DND-41 (cell line): ENCODE data around the gene SKIL.

Experiments used
- ATAC-seq: fragments of 200-7000 bp; cut with Tn5 transposase; 3 replicates; pipeline ENCODE4 v1.9.1; 2021; ENCODE audit warnings: low read depth; ENCODE audit not compliant: insufficient read depth
- DNase-seq: peaks from one replicate; pipeline ENCODE4 v3.0.0-alpha.2; 2020
- H2AFZ ChIP-seq: 2 replicates; pipeline ENCODE4 v1.6.0; 2012; ENCODE audit warnings: low read depth, low read length
- H3K27ac ChIP-seq: 2 replicates; pipeline ENCODE4 v1.5.1; 2012; ENCODE audit warnings: low read length, inconsistent platforms
- H3K27me3 ChIP-seq: fragments of 200-600 bp; sonication (generic); 2 replicates; pipeline ENCODE4 v1.6.0; 2012; ENCODE audit warnings: low read length, mild to moderate bottlenecking, inconsistent platforms; ENCODE audit not compliant: insufficient read depth, poor library complexity
- H3K36me3 ChIP-seq: 2 replicates; pipeline ENCODE4 v1.5.1; 2012; ENCODE audit warnings: low read length, inconsistent platforms; ENCODE audit not compliant: insufficient read depth
- H3K4me1 ChIP-seq: 2 replicates; pipeline ENCODE4 v1.5.1; 2012; ENCODE audit warnings: mild to moderate bottlenecking, low read length; ENCODE audit not compliant: insufficient read depth
- H3K4me2 ChIP-seq: 2 replicates; pipeline ENCODE4 v1.6.0; 2012; ENCODE audit warnings: mild to moderate bottlenecking, moderate library complexity, low read length, inconsistent platforms; ENCODE audit not compliant: insufficient read depth
- H3K4me3 ChIP-seq, 2 experiments: fragments of 200-600 bp in 1 of 2; shearing (Covaris generic) in 1 of 2; 2 replicates each; pipeline ENCODE4 v1.5.1; 2012 to 2016; ENCODE audit warnings: inconsistent platforms in 2 of 2, low read length in 2 of 2, mild to moderate bottlenecking in 2 of 2, low read depth in 1 of 2, moderate library complexity in 1 of 2
- H3K79me2 ChIP-seq: 2 replicates; pipeline ENCODE4 v1.6.0; 2012; ENCODE audit warnings: low read length, inconsistent platforms; ENCODE audit not compliant: insufficient read depth
- H3K9ac ChIP-seq: 2 replicates; pipeline ENCODE4 v1.6.0; 2012; ENCODE audit warnings: low read depth, mild to moderate bottlenecking, inconsistent platforms, low read length, moderate library complexity
- H3K9me3 ChIP-seq: 2 replicates; pipeline ENCODE4 v1.5.1; 2012; ENCODE audit warnings: low read length, moderate library complexity, mild to moderate bottlenecking, inconsistent platforms; ENCODE audit not compliant: insufficient read depth, severe bottlenecking
- H4K20me1 ChIP-seq: 2 replicates; pipeline ENCODE4 v1.6.0; 2012; ENCODE audit warnings: low read length; ENCODE audit not compliant: insufficient read depth
- EZH2 ChIP-seq: IDR thresholded peaks from 3 replicates; pipeline ENCODE4 v1.6.1; 2012; ENCODE audit warnings: borderline replicate concordance, low read depth, mild to moderate bottlenecking, moderate library complexity, low read length, inconsistent platforms; ENCODE audit not compliant: severe bottlenecking
- TF ChIP-seq, protein P1 (sequence below): IDR thresholded peaks from 2 replicates; pipeline ENCODE4 v1.5.1; 2012; ENCODE audit warnings: borderline replicate concordance, low read length, moderate library complexity, mild to moderate bottlenecking; ENCODE audit not compliant: poor library complexity, severe bottlenecking; ENCODE audit errors: extremely low read depth

SKIL gene

DNA sequence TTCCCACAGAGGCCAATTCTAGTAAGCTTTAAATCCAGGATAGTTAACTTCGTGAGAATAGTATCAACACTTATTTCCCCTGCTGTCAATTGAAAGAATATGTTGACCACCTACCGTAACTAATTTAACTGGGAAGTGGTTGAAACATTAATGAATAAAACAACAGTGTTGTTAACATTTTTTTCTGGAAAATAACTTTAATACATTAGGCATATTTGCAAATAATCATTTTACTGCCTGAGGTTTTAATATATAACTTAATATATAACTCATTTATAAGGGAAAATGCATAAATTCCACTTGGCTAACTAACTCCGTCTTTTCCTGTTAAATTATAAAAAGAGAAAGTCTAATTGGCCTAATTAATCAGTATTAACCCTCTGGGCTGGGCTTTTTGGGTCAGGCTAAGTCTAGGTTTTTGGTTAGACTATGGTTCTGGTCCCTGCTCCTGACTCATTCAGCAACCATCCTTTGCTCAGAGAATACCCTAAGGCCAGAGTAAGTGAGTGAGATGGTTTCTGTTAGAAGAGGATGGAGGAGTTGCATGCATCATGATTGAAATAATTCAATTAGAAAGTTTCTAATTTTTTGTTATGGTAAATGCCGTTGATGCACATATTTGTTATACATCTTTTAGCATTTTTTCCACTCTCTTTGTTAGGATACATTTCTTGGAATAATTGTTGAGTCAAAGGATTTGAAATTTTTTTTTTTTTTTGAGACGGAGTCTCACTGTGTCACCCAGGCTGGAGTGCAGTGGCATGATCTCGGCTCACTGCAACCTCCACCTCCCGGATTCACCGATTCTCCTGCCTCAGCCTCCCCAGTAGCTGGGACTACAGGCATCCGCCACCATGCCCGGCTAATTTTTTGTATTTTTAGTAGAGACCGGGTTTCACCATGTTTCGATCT lies 10.8 kb upstream of the SKIL start:
- Histone ChIP-seq H3K27ac (no peak overlapping the region), H3K79me2 (no peaks in the 10 kb centered on the region), H4K20me1 (no peaks in the 10 kb centered on the region), H3K4me2 (no peak overlapping the region), H2AFZ (no peak overlapping the region), H3K4me3 (no peak overlapping the region), H3K9ac (no peak overlapping the region), H3K9me3 (peaks cover 2% of the 10 kb centered on the region), H3K27me3 (no peaks in the 10 kb centered on the region), H3K36me3 (no peaks in the 10 kb centered on the region), H3K4me1 (no peaks in the 10 kb centered on the region)
- ATAC-seq, result no peak
- DNase-seq, result no peak
- no peak for TF ChIP-seq EZH2
- TF ChIP-seq, protein P1, sequence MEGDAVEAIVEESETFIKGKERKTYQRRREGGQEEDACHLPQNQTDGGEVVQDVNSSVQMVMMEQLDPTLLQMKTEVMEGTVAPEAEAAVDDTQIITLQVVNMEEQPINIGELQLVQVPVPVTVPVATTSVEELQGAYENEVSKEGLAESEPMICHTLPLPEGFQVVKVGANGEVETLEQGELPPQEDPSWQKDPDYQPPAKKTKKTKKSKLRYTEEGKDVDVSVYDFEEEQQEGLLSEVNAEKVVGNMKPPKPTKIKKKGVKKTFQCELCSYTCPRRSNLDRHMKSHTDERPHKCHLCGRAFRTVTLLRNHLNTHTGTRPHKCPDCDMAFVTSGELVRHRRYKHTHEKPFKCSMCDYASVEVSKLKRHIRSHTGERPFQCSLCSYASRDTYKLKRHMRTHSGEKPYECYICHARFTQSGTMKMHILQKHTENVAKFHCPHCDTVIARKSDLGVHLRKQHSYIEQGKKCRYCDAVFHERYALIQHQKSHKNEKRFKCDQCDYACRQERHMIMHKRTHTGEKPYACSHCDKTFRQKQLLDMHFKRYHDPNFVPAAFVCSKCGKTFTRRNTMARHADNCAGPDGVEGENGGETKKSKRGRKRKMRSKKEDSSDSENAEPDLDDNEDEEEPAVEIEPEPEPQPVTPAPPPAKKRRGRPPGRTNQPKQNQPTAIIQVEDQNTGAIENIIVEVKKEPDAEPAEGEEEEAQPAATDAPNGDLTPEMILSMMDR, result no peak

GRCh38 chr3:170350515-170351413 lies 6.8 kb upstream of the SKIL start:
- Histone ChIP-seq H4K20me1 (no peaks in the 10 kb centered on the region), H3K4me2 (no peak overlapping the region), H3K9ac (no peak overlapping the region), H3K27me3 (no peaks in the 10 kb centered on the region), H3K9me3 (no peaks in the 10 kb centered on the region), H3K79me2 (no peaks in the 10 kb centered on the region), H3K4me1 (no peaks in the 10 kb centered on the region), H3K27ac (no peak overlapping the region), H2AFZ (no peak overlapping the region), H3K4me3 (no peak overlapping the region), H3K36me3 (no peaks in the 10 kb centered on the region)
- TF ChIP-seq, protein P1, result no peak
- TF ChIP-seq EZH2, result no peak
- ATAC-seq (no peak), DNase-seq (no peak)

DNA sequence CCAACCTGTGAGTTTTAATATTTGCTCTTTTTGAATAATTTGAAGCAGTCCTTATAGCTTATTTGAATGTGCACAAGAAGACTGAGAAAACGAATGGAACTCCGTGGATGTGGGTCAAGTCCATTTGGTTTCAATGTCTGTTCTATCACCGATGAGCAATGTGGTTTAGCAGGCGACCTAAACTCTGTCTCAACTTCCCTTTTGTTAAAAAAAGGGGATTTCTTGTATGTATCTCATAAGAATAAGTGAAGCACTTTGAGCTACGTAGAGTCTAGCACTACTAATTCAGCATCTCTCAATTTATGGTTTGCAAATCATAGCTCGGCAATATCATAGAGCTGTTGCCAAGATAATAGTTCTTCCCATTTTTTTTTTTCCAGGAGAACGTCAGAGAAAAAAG lies 4.6 kb upstream of the SKIL start:
- H3K4me2 ChIP-seq, result no peak overlapping the region
- no peaks in the 10 kb centered on the region for H4K20me1 ChIP-seq
- H3K4me1 ChIP-seq, result peaks cover 8% of the 10 kb centered on the region
- H2AFZ ChIP-seq, result no peak overlapping the region
- no peaks in the 10 kb centered on the region; the same call in 1 of the 2 replicates for H3K79me2 ChIP-seq
- no peak overlapping the region for H3K9ac ChIP-seq
- no peaks in the 10 kb centered on the region for H3K36me3 ChIP-seq
- TF ChIP-seq EZH2, result no peak
- TF ChIP-seq, protein P1, result no peak
- H3K27ac ChIP-seq, result no peak overlapping the region
- no peaks in the 10 kb centered on the region for H3K9me3 ChIP-seq
- DNase-seq (no peak), ATAC-seq (no peak)
- no peaks in the 10 kb centered on the region for H3K27me3 ChIP-seq
- H3K4me3 ChIP-seq, result no peak overlapping the region
